CD4-positive, alpha-beta T cell treated with Interleukin-17A for 1 hour (primary cell): ENCODE results near the gene BAZ2B.
"Not testable (repeated sequence)": the region's sequence is repeated elsewhere in the genome, so short reads cannot be mapped to it uniquely, and the experiment has no call there.

Experiments used
- DNase-seq: peaks from one replicate; pipeline ENCODE4 v3.0.0-alpha.2; 2020

Gene BAZ2B, protein sequence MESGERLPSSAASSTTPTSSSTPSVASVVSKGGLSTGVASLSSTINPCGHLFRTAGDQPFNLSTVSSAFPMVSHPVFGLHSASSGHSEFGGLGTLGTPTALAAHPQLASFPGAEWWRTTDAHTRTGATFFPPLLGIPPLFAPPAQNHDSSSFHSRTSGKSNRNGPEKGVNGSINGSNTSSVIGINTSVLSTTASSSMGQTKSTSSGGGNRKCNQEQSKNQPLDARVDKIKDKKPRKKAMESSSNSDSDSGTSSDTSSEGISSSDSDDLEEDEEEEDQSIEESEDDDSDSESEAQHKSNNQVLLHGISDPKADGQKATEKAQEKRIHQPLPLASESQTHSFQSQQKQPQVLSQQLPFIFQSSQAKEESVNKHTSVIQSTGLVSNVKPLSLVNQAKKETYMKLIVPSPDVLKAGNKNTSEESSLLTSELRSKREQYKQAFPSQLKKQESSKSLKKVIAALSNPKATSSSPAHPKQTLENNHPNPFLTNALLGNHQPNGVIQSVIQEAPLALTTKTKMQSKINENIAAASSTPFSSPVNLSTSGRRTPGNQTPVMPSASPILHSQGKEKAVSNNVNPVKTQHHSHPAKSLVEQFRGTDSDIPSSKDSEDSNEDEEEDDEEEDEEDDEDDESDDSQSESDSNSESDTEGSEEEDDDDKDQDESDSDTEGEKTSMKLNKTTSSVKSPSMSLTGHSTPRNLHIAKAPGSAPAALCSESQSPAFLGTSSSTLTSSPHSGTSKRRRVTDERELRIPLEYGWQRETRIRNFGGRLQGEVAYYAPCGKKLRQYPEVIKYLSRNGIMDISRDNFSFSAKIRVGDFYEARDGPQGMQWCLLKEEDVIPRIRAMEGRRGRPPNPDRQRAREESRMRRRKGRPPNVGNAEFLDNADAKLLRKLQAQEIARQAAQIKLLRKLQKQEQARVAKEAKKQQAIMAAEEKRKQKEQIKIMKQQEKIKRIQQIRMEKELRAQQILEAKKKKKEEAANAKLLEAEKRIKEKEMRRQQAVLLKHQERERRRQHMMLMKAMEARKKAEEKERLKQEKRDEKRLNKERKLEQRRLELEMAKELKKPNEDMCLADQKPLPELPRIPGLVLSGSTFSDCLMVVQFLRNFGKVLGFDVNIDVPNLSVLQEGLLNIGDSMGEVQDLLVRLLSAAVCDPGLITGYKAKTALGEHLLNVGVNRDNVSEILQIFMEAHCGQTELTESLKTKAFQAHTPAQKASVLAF (N-terminal part only)

DNA sequence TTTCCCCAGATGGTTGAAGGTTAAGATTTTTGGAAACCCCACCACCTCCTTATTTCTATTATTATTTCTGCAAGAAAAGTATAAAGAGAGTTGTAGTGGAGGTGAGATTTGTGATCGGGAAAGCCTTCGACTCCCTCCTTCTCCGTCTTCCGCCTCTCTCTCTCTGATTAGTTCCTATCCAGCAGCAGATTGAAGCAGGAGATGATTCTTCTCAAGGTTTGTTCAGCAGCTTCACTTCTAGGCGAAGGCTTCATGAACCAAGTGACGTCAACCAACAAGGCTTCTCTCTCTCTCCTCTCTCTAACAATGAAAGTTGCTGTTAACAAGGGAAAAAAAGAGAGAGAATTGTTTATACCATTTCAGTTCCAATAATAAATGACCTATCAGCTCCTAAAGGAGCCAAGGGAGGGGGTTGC, at the start of gene BAZ2B:
TSS of gene BAZ2B (minus strand) at position 263 of the 416 bp plus-strand sequence. CDS start 137,829 bp downstream, outside the sequence.
- peak; percentile 22 for DNase-seq

GRCh38 chr2:159661286-159661685, 44.9 kb upstream of the BAZ2B start:
- DNase-seq = no peak

GRCh38 chr2:159658881-159659873, 42.8 kb upstream of the BAZ2B start:
- no peak for DNase-seq

GRCh38 chr2:159653962-159654361, 37.6 kb upstream of the BAZ2B start:
- no peak for DNase-seq

GRCh38 chr2:159651884-159652283, 35.5 kb upstream of the BAZ2B start:
- DNase-seq = no peak

DNA sequence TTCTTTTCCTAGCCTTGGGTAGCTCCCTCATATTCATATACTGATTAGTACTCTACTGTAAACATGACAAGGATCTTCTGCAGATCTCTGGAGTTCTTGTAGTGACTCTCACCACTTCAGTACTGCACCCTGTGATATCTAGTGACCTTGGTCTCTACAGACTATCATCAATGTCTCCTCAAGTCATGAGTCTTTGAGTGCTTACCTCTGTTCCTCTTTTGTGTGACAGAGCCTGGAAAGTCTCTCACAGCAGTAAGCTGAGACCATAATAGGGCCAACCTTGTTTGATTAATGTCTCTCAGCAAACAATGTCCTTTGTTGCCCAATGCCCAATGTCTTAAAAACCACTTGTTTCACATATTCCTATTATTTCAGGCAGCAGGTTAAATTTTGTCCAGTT, 34.2 kb upstream of the BAZ2B start:
- DNase-seq = no peak

DNA sequence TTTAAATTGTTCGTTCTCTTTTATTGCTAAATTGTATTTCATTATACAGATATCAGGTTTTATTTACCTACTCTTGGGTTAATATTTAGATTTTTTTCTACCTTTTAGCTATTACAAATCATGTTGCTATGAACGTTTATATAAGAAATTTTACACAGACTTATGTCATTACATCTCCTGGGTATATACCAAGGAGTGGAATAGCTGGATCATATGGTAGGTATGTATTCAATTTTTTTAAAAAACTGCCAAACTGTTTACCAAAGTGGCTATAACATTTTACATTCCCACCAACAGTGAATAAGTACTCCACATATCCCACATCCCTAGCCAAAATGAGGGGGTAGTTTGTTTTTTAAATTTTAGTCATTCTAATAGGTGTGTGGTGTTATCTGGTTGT, 32.3 kb upstream of the BAZ2B start:
- no peak for DNase-seq

GRCh38 chr2:159647667-159648066, 31.3 kb upstream of the BAZ2B start:
- no peak for DNase-seq

DNA sequence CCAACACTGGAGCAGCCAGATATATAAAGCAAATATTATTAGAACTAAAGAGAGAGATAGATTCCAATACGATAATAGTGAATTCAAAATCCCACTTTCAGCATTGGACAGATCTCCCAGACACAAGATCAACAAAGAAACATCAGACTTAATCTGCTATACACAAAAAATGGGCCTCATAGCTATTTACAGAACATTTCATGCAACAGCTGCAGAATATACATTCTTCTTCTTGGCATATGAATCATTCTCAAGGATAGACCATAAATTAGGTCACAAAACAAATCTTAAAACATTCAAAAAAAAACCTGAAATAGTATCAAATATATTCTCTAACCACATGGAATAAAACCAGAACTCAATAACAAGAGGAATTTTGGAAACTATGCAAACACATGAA, 23.8 kb upstream of the BAZ2B start:
- DNase-seq = no peak

- DNase-seq = no peak
These were observed 23.4 kb upstream of the BAZ2B start for GRCh38 chr2:159639712-159640111.

GRCh38 chr2:159639071-159639470, 22.7 kb upstream of the BAZ2B start:
- no peak for DNase-seq

GRCh38 chr2:159637988-159638501, 21.7 kb upstream of the BAZ2B start:
- DNase-seq = no peak

GRCh38 chr2:159637240-159637639, 20.9 kb upstream of the BAZ2B start:
- DNase-seq = no peak

- no peak for DNase-seq
These were observed 18.9 kb upstream of the BAZ2B start for GRCh38 chr2:159635006-159635789.

GRCh38 chr2:159633219-159633618, 16.9 kb upstream of the BAZ2B start:
- no peak for DNase-seq

DNA sequence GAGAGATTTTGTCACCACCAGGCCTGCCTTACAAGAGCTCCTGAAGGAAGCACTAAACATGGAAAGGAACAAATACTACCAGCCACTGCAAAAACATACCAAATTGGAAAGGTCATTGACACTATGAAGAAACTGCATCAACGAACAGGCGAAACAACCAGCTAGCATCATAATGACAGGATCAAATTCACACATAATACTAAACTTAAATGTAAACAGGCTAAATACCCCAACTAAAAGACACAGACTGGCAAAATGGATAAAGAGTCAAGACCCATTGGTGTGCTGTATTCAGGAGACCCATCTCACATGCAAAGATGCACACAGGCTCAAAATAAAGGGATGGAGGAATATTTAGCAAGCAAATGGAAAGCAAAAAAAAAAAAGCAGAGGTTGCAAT, 9.3 kb upstream of the BAZ2B start:
- DNase-seq = not testable (repeated sequence)

- no peak for DNase-seq
These were observed 7.1 kb upstream of the BAZ2B start for GRCh38 chr2:159623436-159623835.

DNA sequence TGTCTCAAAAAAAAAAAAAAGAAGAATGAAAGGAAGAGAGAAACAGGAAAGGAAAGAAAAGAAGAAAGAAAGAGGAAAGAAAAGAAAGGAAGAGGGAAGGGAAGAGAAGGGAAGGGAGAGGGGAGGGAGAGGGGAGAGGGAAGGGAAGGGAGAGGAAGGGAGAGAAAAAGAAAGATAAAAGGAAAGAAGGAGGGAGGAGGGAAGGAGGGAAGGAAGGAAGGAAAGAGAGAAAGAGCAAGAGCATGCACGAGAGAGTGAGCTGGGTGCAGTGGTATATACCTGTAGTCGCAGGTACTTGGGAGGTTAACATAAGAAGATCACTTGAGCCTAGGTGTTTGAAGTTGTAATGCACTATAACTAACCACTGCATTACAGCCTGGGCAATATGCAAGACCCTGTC, 6.6 kb upstream of the BAZ2B start:
- no peak for DNase-seq

- no peak for DNase-seq
These were observed 4.4 kb upstream of the BAZ2B start for GRCh38 chr2:159620796-159621195.

DNA sequence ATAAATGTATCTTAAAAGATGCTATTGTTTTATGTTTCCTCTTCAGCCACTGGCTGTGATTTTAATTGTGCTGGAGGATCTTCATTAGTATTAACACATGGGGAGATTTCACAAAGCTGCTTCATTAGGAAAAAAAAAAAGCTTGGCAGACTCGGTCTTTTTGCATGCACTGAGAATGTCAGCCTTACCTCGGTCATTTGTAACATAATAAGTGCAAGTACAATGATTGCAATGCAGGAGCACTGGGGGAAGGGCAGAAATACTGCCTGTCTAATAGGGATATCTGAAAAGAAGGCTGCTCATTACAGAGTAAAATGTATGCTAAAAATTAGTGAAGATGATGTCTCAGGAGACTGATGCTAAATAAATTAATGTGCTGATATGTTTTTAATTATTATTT, 1.3 kb upstream of the BAZ2B start:
- DNase-seq = no peak

GRCh38 chr2:159617100-159617499, 752 bp upstream of the BAZ2B start:
- DNase-seq = no peak
